OCI-LY1 (cell line): ENCODE measurements around the gene PRSS33.

Experiments used
- H2AFZ ChIP-seq: fragments of 200-600 bp; sonication (generic), shearing (Covaris generic); 2 replicates; pipeline ENCODE4 v1.6.0; 2014; ENCODE audit warnings: antibody characterized with exemption, mild to moderate bottlenecking, low read length
- H3F3A ChIP-seq: fragments of 200-600 bp; sonication (generic), shearing (Covaris generic); 2 replicates; pipeline ENCODE4 v1.6.0; 2014; ENCODE audit warnings: mild to moderate bottlenecking, antibody characterized with exemption, low read length, moderate library complexity; ENCODE audit not compliant: insufficient read depth
- H3K27ac ChIP-seq: fragments of 200-600 bp; sonication (generic); 2 replicates; pipeline ENCODE4 v1.5.1; 2014; ENCODE audit warnings: low read length, mixed run types, mild to moderate bottlenecking, low read depth; ENCODE audit not compliant: poor library complexity, severe bottlenecking
- H3K27me3 ChIP-seq: fragments of 200-600 bp; sonication (generic); 2 replicates; pipeline ENCODE4 v1.6.0; 2014; ENCODE audit warnings: antibody characterized with exemption, mild to moderate bottlenecking, low read length, moderate library complexity; ENCODE audit not compliant: insufficient read depth
- H3K36me3 ChIP-seq: fragments of 200-600 bp; sonication (generic); 2 replicates; pipeline ENCODE4 v1.6.1; 2014; ENCODE audit warnings: mild to moderate bottlenecking, antibody characterized with exemption, low read length, moderate library complexity, mixed read lengths; ENCODE audit not compliant: insufficient read depth
- H3K4me1 ChIP-seq: fragments of 200-600 bp; sonication (generic); 2 replicates; pipeline ENCODE4 v1.5.1; 2014; ENCODE audit warnings: mild to moderate bottlenecking, low read length, moderate library complexity; ENCODE audit not compliant: insufficient read depth, severe bottlenecking
- H3K4me2 ChIP-seq: fragments of 200-600 bp; sonication (generic), shearing (Covaris generic); 2 replicates; pipeline ENCODE4 v1.6.1; 2014; ENCODE audit warnings: low read length
- H3K4me3 ChIP-seq: fragments of 200-600 bp; sonication (generic); 2 replicates; pipeline ENCODE4 v1.5.1; 2014; ENCODE audit warnings: low read length, low read depth, mild to moderate bottlenecking, mixed read lengths; ENCODE audit not compliant: poor library complexity, severe bottlenecking
- H3K79me2 ChIP-seq: fragments of 200-600 bp; shearing (Covaris generic); 2 replicates; pipeline ENCODE4 v1.6.1; 2016; ENCODE audit warnings: mixed run types, low read length, mixed read lengths; ENCODE audit not compliant: insufficient read depth
- H3K9ac ChIP-seq: fragments of 200-600 bp; sonication (generic), shearing (Covaris generic); 2 replicates; pipeline ENCODE4 v1.6.1; 2014; ENCODE audit warnings: mild to moderate bottlenecking, low read length, mixed read lengths
- H3K9me2 ChIP-seq: fragments of 200-600 bp; sonication (generic), shearing (Covaris generic); 2 replicates; pipeline ENCODE4 v1.6.1; 2014; ENCODE audit warnings: low read depth, mild to moderate bottlenecking, low read length, mixed read lengths
- H3K9me3 ChIP-seq: fragments of 200-600 bp; shearing (Covaris generic); 2 replicates; pipeline ENCODE4 v1.6.1; 2014; ENCODE audit warnings: low read length, mixed read lengths
- H4K20me1 ChIP-seq: fragments of 200-600 bp; sonication (generic), shearing (Covaris generic); 2 replicates; pipeline ENCODE4 v1.6.0; 2016; ENCODE audit warnings: mild to moderate bottlenecking, low read length; ENCODE audit not compliant: insufficient read depth
- EZH2 ChIP-seq: fragments of 200-600 bp; sonication (generic), shearing (Covaris generic); IDR thresholded peaks from 2 replicates; pipeline ENCODE4 v1.8.0; 2017; ENCODE audit warnings: borderline replicate concordance, mixed run types, mild to moderate bottlenecking, antibody characterized with exemption, low read length, moderate library complexity, mixed read lengths
- TF ChIP-seq, protein P1 (sequence below): fragments of 200-600 bp; sonication (generic), shearing (Covaris generic); IDR thresholded peaks from 2 replicates; pipeline ENCODE4 v1.5.1; 2017; ENCODE audit warnings: mild to moderate bottlenecking, antibody characterized with exemption, low read length, moderate library complexity, mixed read lengths

PRSS33 gene

DNA sequence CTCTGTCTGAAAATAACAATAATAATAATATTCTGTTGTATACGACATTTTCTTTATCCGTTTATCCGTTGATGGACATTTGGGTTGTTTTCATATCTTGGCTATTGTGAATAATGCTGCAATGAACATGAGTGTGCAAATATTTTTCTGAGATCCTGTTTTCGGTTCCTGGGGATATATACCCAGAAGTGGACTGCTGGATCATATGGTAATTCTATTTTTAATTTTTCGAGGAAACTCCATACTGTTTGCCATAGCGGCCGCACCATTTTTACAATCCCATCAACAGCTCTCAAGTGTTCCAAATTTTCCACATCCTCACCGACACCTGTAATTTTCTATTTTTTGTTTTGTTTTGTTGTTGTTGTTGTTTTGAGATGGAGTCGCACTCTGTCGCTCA is 5.6 kb upstream of the PRSS33 start:
- H3K4me2 ChIP-seq = no peak overlapping the region
- H3K36me3 ChIP-seq = no peaks in the 10 kb centered on the region
- H3K9me2 ChIP-seq = no peaks in the 10 kb centered on the region
- no peaks in the 10 kb centered on the region for H3K79me2 ChIP-seq
- no peaks in the 10 kb centered on the region for H4K20me1 ChIP-seq
- H3K4me1 ChIP-seq = no peaks in the 10 kb centered on the region
- TF ChIP-seq EZH2 = no peak
- TF ChIP-seq, protein P1, sequence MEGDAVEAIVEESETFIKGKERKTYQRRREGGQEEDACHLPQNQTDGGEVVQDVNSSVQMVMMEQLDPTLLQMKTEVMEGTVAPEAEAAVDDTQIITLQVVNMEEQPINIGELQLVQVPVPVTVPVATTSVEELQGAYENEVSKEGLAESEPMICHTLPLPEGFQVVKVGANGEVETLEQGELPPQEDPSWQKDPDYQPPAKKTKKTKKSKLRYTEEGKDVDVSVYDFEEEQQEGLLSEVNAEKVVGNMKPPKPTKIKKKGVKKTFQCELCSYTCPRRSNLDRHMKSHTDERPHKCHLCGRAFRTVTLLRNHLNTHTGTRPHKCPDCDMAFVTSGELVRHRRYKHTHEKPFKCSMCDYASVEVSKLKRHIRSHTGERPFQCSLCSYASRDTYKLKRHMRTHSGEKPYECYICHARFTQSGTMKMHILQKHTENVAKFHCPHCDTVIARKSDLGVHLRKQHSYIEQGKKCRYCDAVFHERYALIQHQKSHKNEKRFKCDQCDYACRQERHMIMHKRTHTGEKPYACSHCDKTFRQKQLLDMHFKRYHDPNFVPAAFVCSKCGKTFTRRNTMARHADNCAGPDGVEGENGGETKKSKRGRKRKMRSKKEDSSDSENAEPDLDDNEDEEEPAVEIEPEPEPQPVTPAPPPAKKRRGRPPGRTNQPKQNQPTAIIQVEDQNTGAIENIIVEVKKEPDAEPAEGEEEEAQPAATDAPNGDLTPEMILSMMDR = no peak
- H3K27me3 ChIP-seq = 0 out of 2 replicates have a peak, but pooled peaks cover 6% of the 10 kb centered on the region
- H3K4me3 ChIP-seq = no peak overlapping the region
- no peaks in the 10 kb centered on the region for H3K9me3 ChIP-seq
- H3K9ac ChIP-seq = no peak overlapping the region
- H3F3A ChIP-seq = no peaks in the 10 kb centered on the region
- no peak overlapping the region for H3K27ac ChIP-seq
- no peak overlapping the region for H2AFZ ChIP-seq

DNA sequence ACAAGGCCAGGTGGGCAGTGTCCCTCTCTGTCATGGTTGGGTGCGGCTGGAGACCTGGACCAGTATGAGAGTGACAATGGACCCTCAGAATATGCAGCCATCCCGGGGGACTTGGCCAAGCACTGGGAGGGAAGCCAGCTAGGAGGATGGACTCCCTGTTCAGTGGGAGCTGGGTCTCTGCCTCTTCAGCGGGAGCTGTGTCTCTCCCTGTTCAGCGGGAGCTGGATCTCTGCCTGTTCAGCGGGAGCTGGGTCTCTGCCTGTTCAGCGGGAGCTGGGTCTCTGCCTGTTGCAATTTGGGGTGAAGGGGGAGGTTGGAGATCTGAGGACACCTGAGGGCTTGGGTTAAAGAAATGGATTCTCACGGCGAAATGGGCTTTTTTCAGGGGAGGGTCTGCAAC is 3.8 kb upstream of the PRSS33 start:
- Histone ChIP-seq H4K20me1 (no peaks in the 10 kb centered on the region), H3K4me1 (no peaks in the 10 kb centered on the region), H3K79me2 (no peaks in the 10 kb centered on the region), H2AFZ (no peak overlapping the region), H3K9me3 (no peaks in the 10 kb centered on the region), H3K4me2 (no peak overlapping the region), H3K27me3 (0 out of 2 replicates have a peak, but pooled peaks cover 3% of the 10 kb centered on the region), H3K9ac (no peak overlapping the region), H3K27ac (no peak overlapping the region), H3K36me3 (no peaks in the 10 kb centered on the region), H3K4me3 (no peak overlapping the region), H3K9me2 (no peaks in the 10 kb centered on the region), H3F3A (no peaks in the 10 kb centered on the region)
- TF ChIP-seq, protein P1 = no peak

DNA sequence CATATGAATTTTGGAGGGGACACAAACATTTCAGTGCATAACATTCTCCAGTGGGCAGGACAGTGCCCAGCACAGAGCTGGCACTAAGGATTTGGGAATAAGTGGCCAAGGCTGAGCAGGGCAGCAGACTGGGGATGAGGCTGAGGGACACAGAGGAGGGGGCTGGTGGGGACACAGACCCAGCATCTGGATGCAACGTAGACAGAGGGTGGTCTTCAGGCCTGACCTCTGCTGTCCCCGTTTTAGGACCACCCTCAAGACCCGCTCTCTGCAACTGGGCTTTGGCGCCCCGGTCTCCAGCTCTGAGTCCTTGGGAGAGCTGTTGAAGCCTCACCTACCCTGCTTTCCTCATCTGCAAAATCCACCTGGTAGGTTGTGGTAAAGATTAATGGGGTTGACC is 3.3 kb upstream of the PRSS33 start:
- no peaks in the 10 kb centered on the region for H3K9me2 ChIP-seq
- H3F3A ChIP-seq = no peaks in the 10 kb centered on the region
- no peaks in the 10 kb centered on the region for H3K4me1 ChIP-seq
- no peak overlapping the region for H2AFZ ChIP-seq
- no peak overlapping the region for H3K9ac ChIP-seq
- H3K36me3 ChIP-seq = no peaks in the 10 kb centered on the region
- H3K79me2 ChIP-seq = no peaks in the 10 kb centered on the region
- H3K4me3 ChIP-seq = no peak overlapping the region
- no peak overlapping the region for H3K27ac ChIP-seq
- TF ChIP-seq EZH2 = no peak
- TF ChIP-seq, protein P1 = no peak
- no peaks in the 10 kb centered on the region for H4K20me1 ChIP-seq
- H3K9me3 ChIP-seq = no peaks in the 10 kb centered on the region
- no peak overlapping the region for H3K4me2 ChIP-seq
- H3K27me3 ChIP-seq = no peaks in the 10 kb centered on the region; the same call in 1 of the 2 replicates
